ENCODE results near the gene PTPRM. TPM values are rescaled to one million over a fixed set of nuclear protein-coding genes. Genes with fewer than 3 reads are reported as not detected.

PTPRM gene
- polyA plus RNA-seq, 10 donors: 64.2 to 99.9 (median 85.1) TPM

- DNase-seq: no peak
Measured at GRCh38 chr18:8277270-8277669, 710.2 kb downstream of the PTPRM start.

GRCh38 chr18:8279346-8279745 is 712.2 kb downstream of the PTPRM start:
- no peak for DNase-seq

GRCh38 chr18:8279781-8280330 is 712.7 kb downstream of the PTPRM start:
- no peak for DNase-seq

- peak in 1 of 3 donors; percentile 49 for DNase-seq
Measured at GRCh38 chr18:8283891-8284585, 716.9 kb downstream of the PTPRM start.

GRCh38 chr18:8286303-8286702 is 719.2 kb downstream of the PTPRM start:
- no peak for DNase-seq

GRCh38 chr18:8287196-8287885 is 720.2 kb downstream of the PTPRM start:
- peak in 1 of 3 donors; percentile 52 for DNase-seq

- DNase-seq: no peak
Measured at GRCh38 chr18:8288472-8289195, 721.5 kb downstream of the PTPRM start.

GRCh38 chr18:8290435-8290834 is 723.3 kb downstream of the PTPRM start:
- no peak for DNase-seq

- DNase-seq: no peak
Measured at GRCh38 chr18:8290913-8291312, 723.8 kb downstream of the PTPRM start.

- DNase-seq: no peak
Measured at GRCh38 chr18:8293184-8293583, 726.1 kb downstream of the PTPRM start.

GRCh38 chr18:8296886-8297616 is 729.9 kb downstream of the PTPRM start:
- no peak for DNase-seq

- DNase-seq: no peak
Measured at GRCh38 chr18:8298186-8298585, 731.1 kb downstream of the PTPRM start.

GRCh38 chr18:8299054-8299980 is 732.2 kb downstream of the PTPRM start:
- no peak for DNase-seq

- DNase-seq: no peak
Measured at GRCh38 chr18:8300751-8301410, 733.8 kb downstream of the PTPRM start.

GRCh38 chr18:8301427-8302172 is 734.5 kb downstream of the PTPRM start:
- DNase-seq: no peak

- no peak for DNase-seq
Measured at GRCh38 chr18:8303151-8303755, 736.1 kb downstream of the PTPRM start.

GRCh38 chr18:8307960-8308359 is 740.8 kb downstream of the PTPRM start:
- no peak for DNase-seq

- DNase-seq: no peak
Measured at GRCh38 chr18:8313043-8313442, 745.9 kb downstream of the PTPRM start.

GRCh38 chr18:8314124-8314523 is 747.0 kb downstream of the PTPRM start:
- peak in 1 of 3 donors; percentile 19 for DNase-seq

Data from muscle of back (tissue), 11 donors.